ENCODE measurements around the gene FAR1.

GRCh38 chr11:13699870-13700269 is 31.4 kb downstream of the FAR1 start:
- TF ChIP-seq CTCF (IDR thresholded peaks at IDR 0.05; ENCODE audit: borderline replicate concordance, extremely low read depth, low read length, poor library complexity, severe bottlenecking) (no peak), EZH2 (IDR thresholded peaks at IDR 0.05; ENCODE audit: borderline replicate concordance, low read depth, low read length, severe bottlenecking) (no peak)
